WERI-Rb-1 (cell line): ENCODE measurements around the gene LCE7A.

Experiments
- DNase-seq: peaks from one replicate; pipeline ENCODE4 v3.0.0-alpha.2; 2020
- H3K27ac ChIP-seq: fragments of 250-450 bp; sonication (Bioruptor Pico); 2 replicates; pipeline ENCODE4 v1.5.1; 2020; ENCODE audit warnings: mild to moderate bottlenecking, moderate library complexity
- H3K27me3 ChIP-seq: fragments of 250-450 bp; sonication (Bioruptor Pico); 2 replicates; pipeline ENCODE4 v1.5.1; 2021; ENCODE audit warnings: mild to moderate bottlenecking, low read depth, moderate library complexity; ENCODE audit not compliant: insufficient read depth, severe bottlenecking
- H3K36me3 ChIP-seq: fragments of 250-450 bp; sonication (Bioruptor Pico); 2 replicates; pipeline ENCODE4 v1.5.1; 2020; ENCODE audit warnings: mild to moderate bottlenecking, moderate library complexity
- H3K4me3 ChIP-seq: 2 replicates; pipeline ENCODE4 v1.5.1; 2011; ENCODE audit warnings: low read depth, mild to moderate bottlenecking, control low read depth, low read length
- H3K9me3 ChIP-seq: fragments of 250-450 bp; sonication (Bioruptor Pico); 2 replicates; pipeline ENCODE4 v1.5.1; 2021; ENCODE audit warnings: mild to moderate bottlenecking, moderate library complexity; ENCODE audit not compliant: severe bottlenecking
- TF ChIP-seq, protein P1 (sequence below): IDR thresholded peaks from 2 replicates; pipeline ENCODE4 v1.5.1; 2011; ENCODE audit warnings: low read depth, mild to moderate bottlenecking, control low read depth, inconsistent platforms, low read length

The LCE7A gene

DNA sequence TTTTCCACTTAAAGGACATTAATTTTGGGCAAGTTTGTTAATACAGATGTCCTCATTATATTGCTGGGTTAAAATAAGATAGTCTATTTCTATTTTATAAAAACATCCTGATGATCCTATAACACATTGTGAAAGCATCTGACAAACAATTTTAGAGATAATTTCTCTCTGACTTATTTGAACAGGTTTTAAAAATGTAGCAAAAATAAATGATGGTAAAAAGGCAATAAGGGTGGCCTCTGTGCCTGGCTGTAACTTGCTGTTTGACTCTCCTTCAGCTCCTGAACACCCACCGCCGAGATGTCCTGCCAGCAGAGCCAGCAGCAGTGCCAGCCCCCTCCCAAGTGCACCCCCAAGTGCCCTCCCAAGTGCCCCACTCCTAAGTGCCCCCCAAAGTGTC is 32.6 kb upstream of the LCE7A start, which contains the start of gene LCE1A:
LCE1A (plus strand) TSS at position 301 of the 400 bp plus-strand sequence; CDS start at position 301, 0 bp downstream.
- Histone ChIP-seq H3K27ac (no peak within 1 kb of the TSS), H3K36me3 (no peaks in the 10 kb centered on the region), H3K9me3 (peaks cover 7% of the 10 kb centered on the region), H3K27me3 (peaks cover 99% of the 10 kb centered on the region), H3K4me3 (no peak within 1 kb of the TSS)
- DNase-seq, result no peak
- TF ChIP-seq, protein P1, sequence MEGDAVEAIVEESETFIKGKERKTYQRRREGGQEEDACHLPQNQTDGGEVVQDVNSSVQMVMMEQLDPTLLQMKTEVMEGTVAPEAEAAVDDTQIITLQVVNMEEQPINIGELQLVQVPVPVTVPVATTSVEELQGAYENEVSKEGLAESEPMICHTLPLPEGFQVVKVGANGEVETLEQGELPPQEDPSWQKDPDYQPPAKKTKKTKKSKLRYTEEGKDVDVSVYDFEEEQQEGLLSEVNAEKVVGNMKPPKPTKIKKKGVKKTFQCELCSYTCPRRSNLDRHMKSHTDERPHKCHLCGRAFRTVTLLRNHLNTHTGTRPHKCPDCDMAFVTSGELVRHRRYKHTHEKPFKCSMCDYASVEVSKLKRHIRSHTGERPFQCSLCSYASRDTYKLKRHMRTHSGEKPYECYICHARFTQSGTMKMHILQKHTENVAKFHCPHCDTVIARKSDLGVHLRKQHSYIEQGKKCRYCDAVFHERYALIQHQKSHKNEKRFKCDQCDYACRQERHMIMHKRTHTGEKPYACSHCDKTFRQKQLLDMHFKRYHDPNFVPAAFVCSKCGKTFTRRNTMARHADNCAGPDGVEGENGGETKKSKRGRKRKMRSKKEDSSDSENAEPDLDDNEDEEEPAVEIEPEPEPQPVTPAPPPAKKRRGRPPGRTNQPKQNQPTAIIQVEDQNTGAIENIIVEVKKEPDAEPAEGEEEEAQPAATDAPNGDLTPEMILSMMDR, result no peak

DNA sequence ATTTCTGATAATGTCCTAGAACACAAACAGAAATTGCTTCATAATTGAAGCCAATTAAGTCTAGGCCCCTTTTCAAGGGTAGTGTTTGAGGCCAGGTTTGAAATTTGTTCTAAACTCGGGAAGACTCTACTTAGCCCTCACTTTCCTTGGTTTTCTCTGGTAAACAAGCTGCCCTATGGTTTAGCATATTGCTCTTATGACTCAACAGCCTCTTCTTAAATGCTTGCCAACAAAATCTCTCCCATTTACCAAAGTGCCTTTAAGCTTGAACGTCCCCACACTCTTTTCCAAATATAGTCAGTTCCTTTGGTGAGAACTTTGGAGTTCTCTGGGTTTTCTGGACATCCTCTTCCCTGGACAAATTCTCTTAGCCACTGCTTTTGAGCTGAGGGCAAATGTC is 22.9 kb upstream of the LCE7A start:
- H3K27ac ChIP-seq, result no peak overlapping the region
- TF ChIP-seq, protein P1, result no peak
- H3K4me3 ChIP-seq, result no peak overlapping the region
- H3K36me3 ChIP-seq, result no peaks in the 10 kb centered on the region
- no peak for DNase-seq
- peaks cover 85% of the 10 kb centered on the region for H3K27me3 ChIP-seq
- peaks cover 21% of the 10 kb centered on the region for H3K9me3 ChIP-seq

DNA sequence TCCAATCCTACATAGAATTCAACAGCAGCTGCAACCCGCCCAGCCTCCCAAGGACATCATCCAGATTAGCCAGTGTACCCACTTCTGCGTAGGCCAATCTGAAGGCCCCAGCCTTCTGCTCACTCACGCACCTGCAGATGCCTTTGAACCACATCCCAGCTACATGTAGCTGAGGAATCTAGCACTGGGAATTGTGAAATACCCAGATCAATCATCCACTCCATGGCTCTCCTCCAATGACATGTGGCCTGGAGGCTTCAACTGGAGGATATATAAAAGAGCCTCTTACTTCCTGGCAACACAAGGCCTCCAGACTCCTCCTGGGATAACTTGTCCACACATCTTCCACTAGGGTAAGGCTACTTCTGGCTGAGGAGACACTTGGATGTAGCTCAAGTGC is 17.2 kb upstream of the LCE7A start, which contains the start of gene LCE6A:
LCE6A (plus strand) TSS at position 301 of the 400 bp plus-strand sequence. CDS start 665 bp downstream, outside the sequence.
- no peak for DNase-seq
- no peaks in the 10 kb centered on the region for H3K9me3 ChIP-seq
- H3K36me3 ChIP-seq, result no peaks in the 10 kb centered on the region
- TF ChIP-seq, protein P1, result no peak
- no peak within 1 kb of the TSS for H3K4me3 ChIP-seq
- H3K27ac ChIP-seq, result no peak within 1 kb of the TSS
- peaks cover 90% of the 10 kb centered on the region for H3K27me3 ChIP-seq

DNA sequence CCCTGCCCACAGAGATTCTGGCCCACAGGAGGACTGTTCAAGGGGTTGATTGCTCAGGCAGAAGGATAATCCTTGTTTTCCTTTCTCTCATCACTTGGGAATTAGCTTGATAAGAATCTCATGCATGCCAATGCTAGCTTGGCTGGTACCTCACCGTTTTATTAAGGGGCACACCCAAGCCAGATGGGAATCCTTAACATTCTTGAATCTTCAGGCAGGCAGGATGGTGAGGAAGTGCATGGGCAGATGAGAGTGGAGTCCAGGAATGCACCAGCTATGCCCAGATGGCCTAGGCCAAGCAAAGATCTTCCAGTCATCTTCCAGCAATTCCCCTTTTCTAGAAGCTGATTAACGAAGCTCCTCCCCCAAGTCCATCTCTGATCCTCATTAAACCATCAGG is 4.1 kb upstream of the LCE7A start:
- Histone ChIP-seq H3K27me3 (peaks cover 95% of the 10 kb centered on the region), H3K36me3 (no peaks in the 10 kb centered on the region), H3K27ac (no peak overlapping the region), H3K4me3 (no peak overlapping the region), H3K9me3 (peaks cover 7% of the 10 kb centered on the region)
- TF ChIP-seq, protein P1, result no peak
- no peak for DNase-seq

DNA sequence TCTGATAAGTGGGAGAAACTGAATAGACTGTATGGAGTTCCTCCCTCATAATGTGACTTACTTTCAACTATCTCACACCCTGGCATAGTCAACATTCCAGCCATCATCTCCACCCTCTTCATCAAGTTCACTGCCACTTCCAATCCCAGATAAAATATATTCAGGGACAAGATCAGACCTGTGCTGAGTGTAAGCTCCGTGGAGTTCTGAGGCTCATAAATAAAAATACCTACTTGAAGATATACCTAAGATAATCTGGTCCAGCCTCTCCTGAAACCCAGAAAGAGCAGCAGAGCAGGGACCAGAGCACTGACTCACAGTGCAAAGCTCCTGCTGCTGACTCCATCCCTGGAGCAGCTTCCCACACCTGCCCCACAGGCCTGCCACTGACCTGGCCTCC is 1.7 kb upstream of the LCE7A start:
- Histone ChIP-seq H3K27me3 (peaks cover 99% of the 10 kb centered on the region), H3K4me3 (no peak overlapping the region), H3K9me3 (peaks cover 2% of the 10 kb centered on the region), H3K27ac (no peak overlapping the region), H3K36me3 (no peaks in the 10 kb centered on the region)
- DNase-seq, result no peak
- TF ChIP-seq, protein P1, result no peak

DNA sequence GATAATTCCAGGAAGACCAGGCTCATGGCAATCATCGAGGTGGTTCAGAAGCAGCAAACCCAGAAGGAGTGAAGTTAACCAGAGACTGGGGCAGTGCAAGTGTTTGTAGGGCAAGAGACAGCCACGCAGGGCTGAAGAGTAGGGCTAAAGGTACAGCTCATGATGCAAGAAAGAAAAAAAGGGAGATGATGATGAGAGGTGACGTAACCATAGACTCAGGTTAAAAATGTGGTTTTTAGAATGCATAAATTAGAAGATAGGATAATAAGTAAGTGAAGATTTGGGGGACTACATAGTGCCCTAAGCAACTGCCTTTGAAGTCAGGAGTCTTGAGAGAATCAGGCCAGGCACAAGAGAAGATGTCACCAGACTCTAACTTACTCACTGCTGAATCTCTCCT is 333 bp downstream of the LCE7A start:
- Histone ChIP-seq H3K27ac (no peak overlapping the region), H3K36me3 (no peaks in the 10 kb centered on the region), H3K4me3 (no peak overlapping the region), H3K9me3 (no peaks in the 10 kb centered on the region), H3K27me3 (peaks cover 92% of the 10 kb centered on the region)
- TF ChIP-seq, protein P1, result no peak
- DNase-seq, result no peak
